Measurements from ENCODE around the gene POLR2A. TPM values are rescaled to one million over a fixed set of nuclear protein-coding genes. Genes with fewer than 3 reads are reported as not detected.

POLR2A gene
- total RNA-seq, 1 donor from 2014 or later = 151 TPM

DNA sequence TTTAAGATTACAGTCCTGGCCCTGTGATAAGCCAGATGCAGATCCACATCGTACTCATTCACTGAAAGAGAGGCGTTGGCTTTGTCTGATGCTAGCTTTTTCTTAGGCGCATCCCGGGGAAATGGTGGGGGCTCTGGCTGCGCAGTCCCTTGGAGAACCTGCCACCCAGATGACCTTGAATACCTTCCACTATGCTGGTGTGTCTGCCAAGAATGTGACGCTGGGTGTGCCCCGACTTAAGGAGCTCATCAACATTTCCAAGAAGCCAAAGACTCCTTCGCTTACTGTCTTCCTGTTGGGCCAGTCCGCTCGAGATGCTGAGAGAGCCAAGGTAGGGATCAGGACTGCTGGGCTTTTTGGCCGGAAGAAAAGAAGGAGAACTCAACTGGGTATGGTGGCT lies 24.0 kb downstream of the POLR2A start:
- Histone ChIP-seq H3K9ac (ENCODE audit: low read length) (no peak overlapping the region), H3K27me3 (ENCODE audit: insufficient read depth, low read length) (no peaks in the 10 kb centered on the region), H3K4me3 (ENCODE audit: insufficient read depth, low read depth, low read length) (no peak overlapping the region), H3K79me2 (ENCODE audit: insufficient read depth, low read length) (peaks cover 8% of the 10 kb centered on the region), H3K4me1 (ENCODE audit: insufficient read depth, low read length) (no peaks in the 10 kb centered on the region), H3K4me2 (ENCODE audit: low read length) (no peak overlapping the region), H2AFZ (ENCODE audit: low read depth, low read length) (no peak overlapping the region), H3K9me3 (ENCODE audit: insufficient read depth, low read depth, low read length) (no peaks in the 10 kb centered on the region), H3K36me3 (ENCODE audit: insufficient read depth, low read length) (peaks cover 56% of the 10 kb centered on the region), H3K27ac (ENCODE audit: low read depth, low read length) (no peak overlapping the region), H4K20me1 (ENCODE audit: insufficient read depth, low read length) (peaks cover 47% of the 10 kb centered on the region)
- Mint-ChIP-seq H3K9me3 (ENCODE audit: unreplicated experiment) (no peaks in the 10 kb centered on the region), H3K4me1 (ENCODE audit: low read depth, unreplicated experiment) (peaks cover 1% of the 10 kb centered on the region), H3K27ac (ENCODE audit: unreplicated experiment) (no peak overlapping the region), H3K4me3 (ENCODE audit: unreplicated experiment) (no peak overlapping the region), H3K36me3 (ENCODE audit: low read depth, unreplicated experiment) (peaks cover 23% of the 10 kb centered on the region), H3K27me3 (ENCODE audit: low read depth, unreplicated experiment) (no peaks in the 10 kb centered on the region)
- TF ChIP-seq, protein P1, sequence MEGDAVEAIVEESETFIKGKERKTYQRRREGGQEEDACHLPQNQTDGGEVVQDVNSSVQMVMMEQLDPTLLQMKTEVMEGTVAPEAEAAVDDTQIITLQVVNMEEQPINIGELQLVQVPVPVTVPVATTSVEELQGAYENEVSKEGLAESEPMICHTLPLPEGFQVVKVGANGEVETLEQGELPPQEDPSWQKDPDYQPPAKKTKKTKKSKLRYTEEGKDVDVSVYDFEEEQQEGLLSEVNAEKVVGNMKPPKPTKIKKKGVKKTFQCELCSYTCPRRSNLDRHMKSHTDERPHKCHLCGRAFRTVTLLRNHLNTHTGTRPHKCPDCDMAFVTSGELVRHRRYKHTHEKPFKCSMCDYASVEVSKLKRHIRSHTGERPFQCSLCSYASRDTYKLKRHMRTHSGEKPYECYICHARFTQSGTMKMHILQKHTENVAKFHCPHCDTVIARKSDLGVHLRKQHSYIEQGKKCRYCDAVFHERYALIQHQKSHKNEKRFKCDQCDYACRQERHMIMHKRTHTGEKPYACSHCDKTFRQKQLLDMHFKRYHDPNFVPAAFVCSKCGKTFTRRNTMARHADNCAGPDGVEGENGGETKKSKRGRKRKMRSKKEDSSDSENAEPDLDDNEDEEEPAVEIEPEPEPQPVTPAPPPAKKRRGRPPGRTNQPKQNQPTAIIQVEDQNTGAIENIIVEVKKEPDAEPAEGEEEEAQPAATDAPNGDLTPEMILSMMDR (IDR thresholded peaks at IDR 0.05; ENCODE audit: insufficient read depth, low read depth, low read length) = no peak
- no peak for TF ChIP-seq EZH2 (IDR thresholded peaks at IDR 0.05; ENCODE audit: insufficient read depth, low read length)
- no peak for FAIRE-seq
- DNase-seq (ENCODE audit: low read depth) = no peak

DNA sequence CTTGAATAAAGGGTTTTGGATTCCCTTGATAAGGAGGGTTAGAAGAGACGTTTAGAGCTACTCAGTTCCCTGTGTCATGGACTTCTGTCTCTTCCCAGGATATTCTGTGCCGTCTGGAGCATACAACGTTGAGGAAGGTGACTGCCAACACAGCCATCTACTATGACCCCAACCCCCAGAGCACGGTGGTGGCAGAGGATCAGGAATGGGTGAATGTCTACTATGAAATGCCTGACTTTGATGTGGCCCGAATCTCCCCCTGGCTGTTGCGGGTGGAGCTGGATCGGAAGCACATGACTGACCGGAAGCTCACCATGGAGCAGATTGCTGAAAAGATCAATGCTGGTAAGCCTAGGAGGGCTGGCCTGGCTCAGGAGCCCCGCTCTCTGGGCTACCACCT lies 24.7 kb downstream of the POLR2A start:
- Histone ChIP-seq H3K9me3 (ENCODE audit: insufficient read depth, low read depth, low read length) (no peaks in the 10 kb centered on the region), H3K36me3 (ENCODE audit: insufficient read depth, low read length) (peaks cover 54% of the 10 kb centered on the region), H3K4me3 (ENCODE audit: insufficient read depth, low read depth, low read length) (no peak overlapping the region), H3K27ac (ENCODE audit: low read depth, low read length) (no peak overlapping the region), H3K4me2 (ENCODE audit: low read length) (no peak overlapping the region), H3K27me3 (ENCODE audit: insufficient read depth, low read length) (no peaks in the 10 kb centered on the region), H3K79me2 (ENCODE audit: insufficient read depth, low read length) (peaks cover 8% of the 10 kb centered on the region), H2AFZ (ENCODE audit: low read depth, low read length) (no peak overlapping the region), H3K9ac (ENCODE audit: low read length) (no peak overlapping the region), H4K20me1 (ENCODE audit: insufficient read depth, low read length) (peaks cover 47% of the 10 kb centered on the region), H3K4me1 (ENCODE audit: insufficient read depth, low read length) (no peaks in the 10 kb centered on the region)
- Mint-ChIP-seq H3K4me1 (ENCODE audit: low read depth, unreplicated experiment) (peaks cover 1% of the 10 kb centered on the region), H3K4me3 (ENCODE audit: unreplicated experiment) (peak overlapping the region; percentile 27), H3K36me3 (ENCODE audit: low read depth, unreplicated experiment) (peaks cover 19% of the 10 kb centered on the region), H3K27ac (ENCODE audit: unreplicated experiment) (no peak overlapping the region), H3K9me3 (ENCODE audit: unreplicated experiment) (no peaks in the 10 kb centered on the region), H3K27me3 (ENCODE audit: low read depth, unreplicated experiment) (no peaks in the 10 kb centered on the region)
- TF ChIP-seq EZH2 (IDR thresholded peaks at IDR 0.05; ENCODE audit: insufficient read depth, low read length) = no peak
- TF ChIP-seq, protein P1 (IDR thresholded peaks at IDR 0.05; ENCODE audit: insufficient read depth, low read depth, low read length) = no peak
- no peak for FAIRE-seq
- DNase-seq (ENCODE audit: low read depth) = no peak

- peaks cover 1% of the 10 kb centered on the region for H3K4me1 Mint-ChIP-seq (ENCODE audit: low read depth, unreplicated experiment)
- Histone ChIP-seq H3K4me1 (ENCODE audit: insufficient read depth, low read length) (no peaks in the 10 kb centered on the region), H3K9me3 (ENCODE audit: insufficient read depth, low read depth, low read length) (no peaks in the 10 kb centered on the region), H3K27ac (ENCODE audit: low read depth, low read length) (no peak overlapping the region), H3K27me3 (ENCODE audit: insufficient read depth, low read length) (no peaks in the 10 kb centered on the region), H3K79me2 (ENCODE audit: insufficient read depth, low read length) (peaks cover 8% of the 10 kb centered on the region), H3K4me3 (ENCODE audit: insufficient read depth, low read depth, low read length) (no peak overlapping the region), H4K20me1 (ENCODE audit: insufficient read depth, low read length) (peaks cover 45% of the 10 kb centered on the region), H2AFZ (ENCODE audit: low read depth, low read length) (no peak overlapping the region), H3K9ac (ENCODE audit: low read length) (no peak overlapping the region), H3K36me3 (ENCODE audit: insufficient read depth, low read length) (peaks cover 48% of the 10 kb centered on the region), H3K4me2 (ENCODE audit: low read length) (no peak overlapping the region)
- peaks cover 26% of the 10 kb centered on the region for H3K36me3 Mint-ChIP-seq (ENCODE audit: low read depth, unreplicated experiment)
- no peak overlapping the region for H3K27ac Mint-ChIP-seq (ENCODE audit: unreplicated experiment)
- no peaks in the 10 kb centered on the region for H3K27me3 Mint-ChIP-seq (ENCODE audit: low read depth, unreplicated experiment)
- no peak overlapping the region for H3K4me3 Mint-ChIP-seq (ENCODE audit: unreplicated experiment)
- TF ChIP-seq, protein P1 (IDR thresholded peaks at IDR 0.05; ENCODE audit: insufficient read depth, low read depth, low read length) = no peak
- no peak for TF ChIP-seq EZH2 (IDR thresholded peaks at IDR 0.05; ENCODE audit: insufficient read depth, low read length)
- no peak for DNase-seq (ENCODE audit: low read depth)
- H3K9me3 Mint-ChIP-seq (ENCODE audit: unreplicated experiment) = no peaks in the 10 kb centered on the region
- FAIRE-seq = no peak
These were observed 25.8 kb downstream of the POLR2A start for GRCh38 chr17:7509937-7510336.

Measured in astrocyte (in vitro differentiated cells and primary cell).